Gastroesophageal sphincter (tissue), 4 donors: ENCODE data around the gene LTBP1. TPM values are rescaled to one million over a fixed set of nuclear protein-coding genes. Genes with fewer than 3 reads are reported as not detected.

ENCODE experiments used
- ATAC-seq: fragments of 150-250 bp; one replicate; pipeline ENCODE4 v1.9.1; 2016; ENCODE audit warnings: mild to moderate bottlenecking, moderate library complexity
- H3K27ac ChIP-seq, 4 donors: fragments of 200-600 bp; sonication (generic) in 3 of 4; 1 replicate in 3 of 4; 2 replicates in 1 of 4; pipeline ENCODE4 v1.5.1; 2016 to 2019
- H3K27me3 ChIP-seq: fragments of 200-600 bp; sonication (generic); one replicate; pipeline ENCODE4 v1.5.1; 2019
- H3K36me3 ChIP-seq, 2 donors: fragments of 200-600 bp; sonication (generic); one replicate each; pipeline ENCODE4 v1.5.1; 2019; ENCODE audit warnings: control low read depth in 1 of 2
- H3K4me1 ChIP-seq, 3 donors: fragments of 200-600 bp; sonication (generic); 1 replicate in 2 of 3; 2 replicates in 1 of 3; pipeline ENCODE4 v1.5.1; 2016 to 2019; ENCODE audit warnings: control low read depth in 2 of 3
- H3K4me3 ChIP-seq, 2 donors: fragments of 200-600 bp; sonication (generic); one replicate each; pipeline ENCODE4 v1.5.1; 2019; ENCODE audit warnings: mild to moderate bottlenecking in 1 of 2, moderate library complexity in 1 of 2
- H3K9me3 ChIP-seq, 3 donors: fragments of 200-600 bp; sonication (generic); one replicate each; pipeline ENCODE4 v1.5.1; 2017 to 2019; ENCODE audit warnings: control low read depth in 2 of 3
- EP300 ChIP-seq: sonication (generic); formaldehyde crosslinking; IDR thresholded peaks from one replicate; pipeline ENCODE4 v1.6.1; 2017; ENCODE audit warnings: antibody characterized with exemption, mild to moderate bottlenecking
- POLR2A ChIP-seq, 2 donors: fragments of 450-650 bp; IDR thresholded peaks; one replicate each; pipeline ENCODE4 v1.6.1; 2017; ENCODE audit warnings: antibody characterized with exemption in 2 of 2, mild to moderate bottlenecking in 2 of 2, moderate library complexity in 1 of 2
- POLR2AphosphoS5 ChIP-seq: sonication (generic); formaldehyde crosslinking; IDR thresholded peaks from one replicate; pipeline ENCODE4 v1.6.1; 2017; ENCODE audit warnings: antibody characterized with exemption
- WGBS, 2 donors: methylation state at CpG; one replicate each; pipeline ENCODE4 v1.1.5; 2018; ENCODE audit warnings: low coverage in 1 of 2; 5-methylcytosine and 5-hydroxymethylcytosine counted together
- total RNA-seq, 4 donors: library from RNA; depleted of rRNA; stranded (reverse); fragments of >200 nt; gene quantifications; one replicate each; pipeline ENCODE4 v1.1.0, GENCODE V29; 2016
- TF ChIP-seq, protein P1 (sequence below), 4 experiments: fragments of 200-600 bp in 2 of 4; fragments of 450-650 bp in 2 of 4; sonication (generic) in 1 of 4; IDR thresholded peaks; one replicate each; pipeline ENCODE4 v1.5.1; 2017 to 2019; ENCODE audit warnings: antibody characterized with exemption in 4 of 4, mild to moderate bottlenecking in 2 of 4, moderate library complexity in 2 of 4

Gene LTBP1
- total RNA-seq, 4 donors from 2014 or later, result 238 to 493 (median 378) TPM

DNA sequence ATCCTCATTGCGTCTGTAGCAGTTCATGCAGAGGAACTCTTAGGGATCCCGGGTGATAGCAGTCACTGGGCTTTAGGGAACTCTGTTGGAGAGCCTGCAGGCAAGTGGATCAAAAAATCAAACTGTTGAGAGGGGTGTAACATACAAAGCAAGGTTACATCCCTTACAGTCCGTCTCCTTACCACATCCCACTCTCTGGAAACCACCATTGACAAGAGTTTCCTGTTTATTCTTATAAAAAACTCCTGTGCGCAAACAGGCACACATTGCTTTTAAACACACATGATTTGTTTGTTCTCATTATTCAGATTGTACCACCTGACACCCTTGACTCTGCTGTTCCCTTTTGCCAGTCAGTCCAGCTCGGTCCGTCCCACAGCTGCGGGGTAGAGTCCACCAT, 137.7 kb downstream of the LTBP1 start:
- ATAC-seq, result no peak
- 73 to 90% methylated on average over 2 to 5 of the region's 7 CpGs for WGBS, 2 donors
- no peak overlapping the region for H3K4me3 ChIP-seq
- no peaks in the 10 kb centered on the region for H3K36me3 ChIP-seq
- no peak overlapping the region for H3K27ac ChIP-seq
- peaks cover 3 to 33% (median 4%) of the 10 kb centered on the region in 3 donors for H3K4me1 ChIP-seq
- H3K9me3 ChIP-seq, result no peaks in the 10 kb centered on the region
- no peaks in the 10 kb centered on the region for H3K27me3 ChIP-seq
- TF ChIP-seq POLR2A (IDR thresholded peaks at IDR 0.05) (no peak), EP300 (no peak), POLR2AphosphoS5 (no peak)
- TF ChIP-seq, protein P1, sequence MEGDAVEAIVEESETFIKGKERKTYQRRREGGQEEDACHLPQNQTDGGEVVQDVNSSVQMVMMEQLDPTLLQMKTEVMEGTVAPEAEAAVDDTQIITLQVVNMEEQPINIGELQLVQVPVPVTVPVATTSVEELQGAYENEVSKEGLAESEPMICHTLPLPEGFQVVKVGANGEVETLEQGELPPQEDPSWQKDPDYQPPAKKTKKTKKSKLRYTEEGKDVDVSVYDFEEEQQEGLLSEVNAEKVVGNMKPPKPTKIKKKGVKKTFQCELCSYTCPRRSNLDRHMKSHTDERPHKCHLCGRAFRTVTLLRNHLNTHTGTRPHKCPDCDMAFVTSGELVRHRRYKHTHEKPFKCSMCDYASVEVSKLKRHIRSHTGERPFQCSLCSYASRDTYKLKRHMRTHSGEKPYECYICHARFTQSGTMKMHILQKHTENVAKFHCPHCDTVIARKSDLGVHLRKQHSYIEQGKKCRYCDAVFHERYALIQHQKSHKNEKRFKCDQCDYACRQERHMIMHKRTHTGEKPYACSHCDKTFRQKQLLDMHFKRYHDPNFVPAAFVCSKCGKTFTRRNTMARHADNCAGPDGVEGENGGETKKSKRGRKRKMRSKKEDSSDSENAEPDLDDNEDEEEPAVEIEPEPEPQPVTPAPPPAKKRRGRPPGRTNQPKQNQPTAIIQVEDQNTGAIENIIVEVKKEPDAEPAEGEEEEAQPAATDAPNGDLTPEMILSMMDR (IDR thresholded peaks at IDR 0.05), result no peak

DNA sequence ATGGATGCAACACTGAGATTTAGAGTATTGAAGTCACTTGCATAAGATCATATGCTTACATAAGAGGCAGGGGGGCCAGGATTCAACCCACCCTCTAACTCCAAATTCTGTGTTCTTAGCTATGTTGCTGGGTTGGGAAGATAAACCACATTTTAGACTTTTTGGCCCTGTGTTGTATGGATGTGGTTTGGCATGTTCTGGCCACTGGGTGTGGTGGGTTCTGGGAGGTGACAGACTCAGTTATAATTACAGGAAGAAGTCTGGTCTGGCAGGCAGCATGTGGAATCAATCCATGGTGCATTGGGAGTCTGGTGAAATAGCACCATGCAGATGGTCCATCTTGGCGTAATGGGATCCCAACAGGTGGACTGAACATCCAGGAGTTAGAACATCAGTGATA, 138.9 kb downstream of the LTBP1 start:
- H3K36me3 ChIP-seq, result no peaks in the 10 kb centered on the region
- no peak overlapping the region for H3K4me3 ChIP-seq
- WGBS, 2 donors, result 80% methylated on average over 1 of the region's 1 CpG; no CpG with 5 or more reads in 1 of the 2 donors
- peaks cover 3 to 34% (median 4%) of the 10 kb centered on the region in 3 donors for H3K4me1 ChIP-seq
- no peaks in the 10 kb centered on the region for H3K9me3 ChIP-seq
- no peak for ATAC-seq
- no peaks in the 10 kb centered on the region for H3K27me3 ChIP-seq
- no peak overlapping the region for H3K27ac ChIP-seq
- TF ChIP-seq, protein P1 (IDR thresholded peaks at IDR 0.05), result no peak
- no peak for TF ChIP-seq POLR2AphosphoS5
- no peak for TF ChIP-seq EP300
- no peak for TF ChIP-seq POLR2A (IDR thresholded peaks at IDR 0.05)

DNA sequence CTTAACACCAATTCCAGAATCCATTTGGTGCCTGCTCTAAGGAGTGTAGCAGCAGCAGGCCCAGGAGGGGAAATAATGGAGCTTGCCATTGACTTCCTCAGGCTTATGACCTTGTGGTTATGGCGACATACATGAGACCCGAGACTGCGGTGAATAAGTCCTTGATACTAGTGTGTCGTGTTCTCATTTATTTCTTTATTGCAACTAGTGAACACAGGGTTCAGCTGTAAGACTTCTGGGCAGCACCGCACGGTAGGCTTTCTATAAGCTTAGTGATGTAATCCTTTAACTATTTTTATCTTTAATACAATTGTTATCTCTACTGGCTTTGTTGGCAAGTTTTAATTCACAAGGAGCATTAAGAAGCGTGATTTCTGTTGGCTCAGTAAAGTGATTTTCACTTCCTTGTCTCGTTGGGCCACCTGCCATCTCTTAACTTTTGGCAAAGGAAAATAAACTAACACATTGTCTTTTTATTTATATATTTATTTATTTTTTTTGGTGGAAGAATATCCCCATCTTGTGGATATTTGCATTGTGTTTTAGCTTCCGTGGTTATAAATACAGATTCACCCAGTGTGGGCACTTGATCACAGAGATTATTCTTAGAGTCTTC, 139.8 kb downstream of the LTBP1 start:
- no peak overlapping the region for H3K4me3 ChIP-seq
- peak; percentile 41 for ATAC-seq
- 26 to 41% methylated on average over 9 of the region's 9 CpGs for WGBS, 2 donors
- TF ChIP-seq POLR2AphosphoS5, result no peak
- TF ChIP-seq, protein P1 (IDR thresholded peaks at IDR 0.05), result peak in 2 of 4 experiments; percentile 5 to 13
- no peak overlapping the region for H3K27ac ChIP-seq
- H3K36me3 ChIP-seq, result no peaks in the 10 kb centered on the region
- no peaks in the 10 kb centered on the region for H3K9me3 ChIP-seq
- no peaks in the 10 kb centered on the region for H3K27me3 ChIP-seq
- H3K4me1 ChIP-seq, result peaks cover 3 to 43% (median 4%) of the 10 kb centered on the region in 3 donors

DNA sequence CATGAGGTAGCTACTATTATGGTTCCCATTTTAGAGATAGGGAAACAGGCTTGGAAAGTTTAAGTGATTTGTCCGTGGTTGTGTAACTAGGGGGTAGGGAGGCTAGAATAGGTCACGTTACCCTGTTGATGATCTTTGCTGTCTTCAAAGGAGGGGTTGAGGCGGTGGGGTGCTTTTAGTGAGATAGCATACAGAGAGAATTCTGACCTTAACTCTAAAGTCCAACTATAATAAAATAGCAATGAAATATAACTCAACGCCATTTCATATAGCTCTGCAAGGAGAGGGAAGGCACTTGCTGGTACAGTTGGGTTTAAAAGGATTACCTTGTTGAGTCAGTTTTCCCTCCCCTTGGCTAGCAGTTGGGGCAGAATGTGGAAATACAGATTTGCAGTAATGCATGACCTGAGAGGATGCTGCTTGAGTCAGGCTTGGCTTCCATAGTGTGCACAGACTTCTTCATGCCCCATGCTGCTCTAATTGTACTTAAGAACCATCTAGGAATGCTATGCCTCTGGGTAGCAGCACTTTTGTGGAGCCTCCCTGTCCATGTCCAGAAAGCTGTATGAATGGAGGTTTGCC, 143.9 kb downstream of the LTBP1 start:
- Histone ChIP-seq H3K4me3 (no peak overlapping the region), H3K36me3 (no peaks in the 10 kb centered on the region), H3K27me3 (no peaks in the 10 kb centered on the region), H3K27ac (peak overlapping the region in 3 of 4 donors; percentile 15 to 59 (median 38)), H3K9me3 (peaks cover 0 to 7% (median 0%) of the 10 kb centered on the region in 3 donors), H3K4me1 (peaks cover 3 to 45% (median 4%) of the 10 kb centered on the region in 3 donors)
- 80 to 89% methylated on average over 1 to 4 of the region's 4 CpGs for WGBS, 2 donors
- TF ChIP-seq EP300 (no peak), POLR2A (IDR thresholded peaks at IDR 0.05) (no peak), POLR2AphosphoS5 (no peak)
- TF ChIP-seq, protein P1 (IDR thresholded peaks at IDR 0.05), result no peak
- no peak for ATAC-seq
